Kidney glomerular epithelial cell (primary cell): ENCODE data around the gene PIBF1.
"Not testable (repeated sequence)": the region's sequence is repeated elsewhere in the genome, so short reads cannot be mapped to it uniquely, and the experiment has no call there.

Source experiments
- DNase-seq: peaks from one replicate; lab custom pipeline; 2025; lab: John Stamatoyannopoulos, UW

The PIBF1 gene

GRCh38 chr13:73018336-73018735, 236.4 kb downstream of the PIBF1 start:
- peak; percentile 68 for DNase-seq

GRCh38 chr13:73025217-73026012, 243.5 kb downstream of the PIBF1 start:
- no peak for DNase-seq

- DNase-seq = no peak
These were observed 253.0 kb downstream of the PIBF1 start for GRCh38 chr13:73034901-73035300.

- DNase-seq = no peak
These were observed 253.7 kb downstream of the PIBF1 start for GRCh38 chr13:73035660-73036059.

- DNase-seq = no peak
These were observed 254.6 kb downstream of the PIBF1 start for GRCh38 chr13:73036566-73036965.

- no peak for DNase-seq
These were observed 256.1 kb downstream of the PIBF1 start for GRCh38 chr13:73038064-73038463.

GRCh38 chr13:73039201-73040108, 257.5 kb downstream of the PIBF1 start:
- no peak for DNase-seq

GRCh38 chr13:73040484-73040883, 258.6 kb downstream of the PIBF1 start:
- DNase-seq = no peak

GRCh38 chr13:73040968-73041596, 259.1 kb downstream of the PIBF1 start:
- DNase-seq = no peak

GRCh38 chr13:73045031-73045430, 263.1 kb downstream of the PIBF1 start:
- no peak for DNase-seq

GRCh38 chr13:73048615-73049014, 266.7 kb downstream of the PIBF1 start:
- DNase-seq = not testable (repeated sequence)

GRCh38 chr13:73054712-73055111, 272.8 kb downstream of the PIBF1 start:
- no peak for DNase-seq

GRCh38 chr13:73055813-73056564, 274.1 kb downstream of the PIBF1 start:
- peak; percentile 93 for DNase-seq

GRCh38 chr13:73056565-73056962, 274.6 kb downstream of the PIBF1 start:
- DNase-seq = no peak

- no peak for DNase-seq
These were observed 275.5 kb downstream of the PIBF1 start for GRCh38 chr13:73057284-73058063.

GRCh38 chr13:73058064-73058313, 276.1 kb downstream of the PIBF1 start:
- no peak for DNase-seq

GRCh38 chr13:73058432-73058735, 276.5 kb downstream of the PIBF1 start:
- DNase-seq = no peak

- DNase-seq = peak; percentile 87
These were observed 277.0 kb downstream of the PIBF1 start, which contains the start of gene KLF5 for GRCh38 chr13:73058736-73059459. KLF5 (plus strand) TSS chr13:73059005; CDS start chr13:73059328, 323 bp downstream.

- DNase-seq = no peak
These were observed 277.7 kb downstream of the PIBF1 start for GRCh38 chr13:73059460-73060250.
